Measurements from ENCODE around the gene FRMD6. TPM values are rescaled to one million over a fixed set of nuclear protein-coding genes. Genes with fewer than 3 reads are reported as not detected.

FRMD6 gene
- total RNA-seq, 1 donor from 2014 or later = 10.0 TPM

- no peaks in the 10 kb centered on the region for H3K36me3 ChIP-seq
- no peaks in the 10 kb centered on the region for H3K4me1 ChIP-seq
- H3K9me3 ChIP-seq = no peaks in the 10 kb centered on the region
- intact Hi-C loops (cut with DNase I) = no loop called here
- H3K27ac ChIP-seq = no peak overlapping the region
- no peaks in the 10 kb centered on the region for H3K27me3 ChIP-seq (ENCODE audit: low read depth)
- TF ChIP-seq, protein P1, sequence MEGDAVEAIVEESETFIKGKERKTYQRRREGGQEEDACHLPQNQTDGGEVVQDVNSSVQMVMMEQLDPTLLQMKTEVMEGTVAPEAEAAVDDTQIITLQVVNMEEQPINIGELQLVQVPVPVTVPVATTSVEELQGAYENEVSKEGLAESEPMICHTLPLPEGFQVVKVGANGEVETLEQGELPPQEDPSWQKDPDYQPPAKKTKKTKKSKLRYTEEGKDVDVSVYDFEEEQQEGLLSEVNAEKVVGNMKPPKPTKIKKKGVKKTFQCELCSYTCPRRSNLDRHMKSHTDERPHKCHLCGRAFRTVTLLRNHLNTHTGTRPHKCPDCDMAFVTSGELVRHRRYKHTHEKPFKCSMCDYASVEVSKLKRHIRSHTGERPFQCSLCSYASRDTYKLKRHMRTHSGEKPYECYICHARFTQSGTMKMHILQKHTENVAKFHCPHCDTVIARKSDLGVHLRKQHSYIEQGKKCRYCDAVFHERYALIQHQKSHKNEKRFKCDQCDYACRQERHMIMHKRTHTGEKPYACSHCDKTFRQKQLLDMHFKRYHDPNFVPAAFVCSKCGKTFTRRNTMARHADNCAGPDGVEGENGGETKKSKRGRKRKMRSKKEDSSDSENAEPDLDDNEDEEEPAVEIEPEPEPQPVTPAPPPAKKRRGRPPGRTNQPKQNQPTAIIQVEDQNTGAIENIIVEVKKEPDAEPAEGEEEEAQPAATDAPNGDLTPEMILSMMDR (IDR thresholded peaks at IDR 0.05) = no peak
- DNase-seq (no peak), ATAC-seq (no peak)
- H3K4me3 ChIP-seq = no peak overlapping the region
Observed at GRCh38 chr14:51613416-51613815, 38.3 kb upstream of the FRMD6 start.

- Histone ChIP-seq H3K27me3 (ENCODE audit: low read depth) (no peaks in the 10 kb centered on the region), H3K4me3 (no peak overlapping the region), H3K9me3 (no peaks in the 10 kb centered on the region), H3K4me1 (no peaks in the 10 kb centered on the region), H3K27ac (no peak overlapping the region), H3K36me3 (no peaks in the 10 kb centered on the region)
- intact Hi-C loops (cut with DNase I) = no loop called here
- ATAC-seq (no peak), DNase-seq (no peak)
- TF ChIP-seq, protein P1 (IDR thresholded peaks at IDR 0.05) = no peak
Observed at GRCh38 chr14:51614707-51615106, 37.0 kb upstream of the FRMD6 start.

GRCh38 chr14:51616256-51616655 is 35.5 kb upstream of the FRMD6 start:
- TF ChIP-seq, protein P1 (IDR thresholded peaks at IDR 0.05) = no peak
- no peak overlapping the region for H3K27ac ChIP-seq
- H3K9me3 ChIP-seq = no peaks in the 10 kb centered on the region
- DNase-seq (no peak), ATAC-seq (no peak)
- H3K4me1 ChIP-seq = no peaks in the 10 kb centered on the region
- no peak overlapping the region for H3K4me3 ChIP-seq
- H3K27me3 ChIP-seq (ENCODE audit: low read depth) = no peaks in the 10 kb centered on the region
- H3K36me3 ChIP-seq = no peaks in the 10 kb centered on the region
- intact Hi-C loops (cut with DNase I) = no loop called here

- peak in 1 of 2 donors; percentile 72 for ATAC-seq
- no peaks in the 10 kb centered on the region for H3K27me3 ChIP-seq (ENCODE audit: low read depth)
- no peaks in the 10 kb centered on the region for H3K36me3 ChIP-seq
- H3K4me1 ChIP-seq = no peaks in the 10 kb centered on the region
- no peaks in the 10 kb centered on the region for H3K9me3 ChIP-seq
- TF ChIP-seq, protein P1 (IDR thresholded peaks at IDR 0.05) = no peak
- no peak overlapping the region for H3K4me3 ChIP-seq
- no peak overlapping the region for H3K27ac ChIP-seq
- no peak for DNase-seq
- intact Hi-C loops (cut with DNase I) = no loop called here
Observed at GRCh38 chr14:51616724-51617409, 34.8 kb upstream of the FRMD6 start.

- intact Hi-C loops (cut with DNase I) = no loop called here
- H3K4me3 ChIP-seq = no peak overlapping the region
- no peaks in the 10 kb centered on the region for H3K36me3 ChIP-seq
- H3K9me3 ChIP-seq = no peaks in the 10 kb centered on the region
- no peaks in the 10 kb centered on the region for H3K27me3 ChIP-seq (ENCODE audit: low read depth)
- no peak for DNase-seq
- no peak for ATAC-seq
- H3K27ac ChIP-seq = no peak overlapping the region
- no peaks in the 10 kb centered on the region for H3K4me1 ChIP-seq
- TF ChIP-seq, protein P1 (IDR thresholded peaks at IDR 0.05) = no peak
Observed at GRCh38 chr14:51619561-51619960, 32.1 kb upstream of the FRMD6 start.

All from lower lobe of right lung (tissue), 2 donors.